NCI-H2171 (cell line): Measurements from ENCODE around the gene KCNIP2.

Source experiments
- DNase-seq: peaks from one replicate; lab custom pipeline; 2025; lab: John Stamatoyannopoulos, UW

The KCNIP2 gene

DNA sequence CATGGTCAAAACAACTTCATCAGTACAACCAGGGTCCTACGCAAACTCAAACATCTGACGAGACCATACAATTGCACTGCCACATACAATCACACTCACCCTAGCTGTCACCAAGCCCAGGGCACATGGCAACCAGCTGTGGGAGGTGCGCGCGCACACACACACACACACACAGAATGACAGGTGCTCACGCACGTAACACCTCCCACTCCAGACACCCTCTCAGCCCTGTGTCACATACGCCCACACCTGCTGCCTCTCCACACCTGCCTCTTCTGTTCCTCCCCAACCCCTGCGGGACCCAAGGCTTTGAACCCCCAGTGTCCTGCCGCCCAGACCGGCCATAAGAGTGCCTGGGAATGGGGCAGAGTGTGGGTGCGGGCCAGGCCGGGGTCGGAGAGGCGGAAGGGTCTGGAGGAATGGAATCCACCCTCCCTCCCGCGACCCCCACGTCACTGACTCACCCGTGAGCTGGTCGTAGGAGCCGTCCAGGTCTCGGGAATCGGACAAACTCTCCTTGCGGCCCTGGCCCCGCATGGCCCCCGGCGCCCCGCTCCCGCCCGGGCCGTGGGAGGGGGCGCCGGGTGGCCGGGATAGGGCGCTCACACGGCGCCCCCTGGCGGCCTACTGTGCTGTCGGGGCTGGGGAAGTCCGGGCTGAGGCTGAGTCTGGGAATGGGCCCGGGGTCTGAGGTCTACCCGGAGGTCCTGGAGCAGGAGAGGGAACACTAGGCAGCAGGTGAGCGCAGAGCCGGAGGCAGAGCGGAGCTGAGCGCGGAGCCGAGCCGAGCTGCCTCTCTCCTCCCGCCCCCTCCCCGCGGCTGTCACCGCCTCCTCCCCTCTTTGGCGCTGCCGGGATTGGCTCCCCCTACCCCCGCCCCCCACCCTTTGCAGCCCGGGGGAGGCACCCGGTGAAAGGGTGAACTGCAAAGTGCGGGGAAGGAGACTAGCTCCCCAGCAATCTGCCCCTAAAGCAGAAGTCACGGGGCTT, at the start of gene KCNIP2:
Gene KCNIP2 (minus strand): TSS at position 769 of the 990 bp plus-strand sequence. CDS start 232 bp downstream, at position 537.
- no peak for DNase-seq

DNA sequence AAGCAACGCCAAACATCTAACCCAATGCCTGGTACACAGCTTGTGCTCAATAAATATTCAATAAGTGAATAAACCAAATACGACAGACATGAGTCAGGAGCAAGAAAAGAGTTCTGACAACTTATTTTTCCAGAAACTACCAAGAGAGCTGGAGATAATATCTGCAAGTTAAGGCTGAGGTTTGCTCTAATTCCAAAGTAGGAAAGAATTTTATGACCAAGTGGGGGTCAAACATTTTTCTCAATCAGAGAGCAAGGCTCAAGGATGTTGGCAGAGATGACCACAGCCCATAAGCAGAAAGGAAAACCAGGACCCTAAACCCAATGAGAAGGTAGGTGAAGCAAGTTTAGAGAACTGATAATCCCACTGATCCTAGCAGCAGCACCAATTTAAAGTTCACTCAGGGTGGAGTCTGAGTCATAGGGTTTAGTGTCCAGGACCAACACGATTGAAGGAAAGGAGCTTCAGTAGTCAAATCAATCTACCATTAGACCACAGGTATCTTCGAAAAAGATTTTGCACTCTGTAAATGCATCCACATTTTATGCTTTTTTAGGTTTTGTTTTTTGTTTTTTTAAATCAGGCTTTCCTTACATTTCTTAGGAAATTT, 49.3 kb upstream of the KCNIP2 start:
- DNase-seq, result no peak

DNA sequence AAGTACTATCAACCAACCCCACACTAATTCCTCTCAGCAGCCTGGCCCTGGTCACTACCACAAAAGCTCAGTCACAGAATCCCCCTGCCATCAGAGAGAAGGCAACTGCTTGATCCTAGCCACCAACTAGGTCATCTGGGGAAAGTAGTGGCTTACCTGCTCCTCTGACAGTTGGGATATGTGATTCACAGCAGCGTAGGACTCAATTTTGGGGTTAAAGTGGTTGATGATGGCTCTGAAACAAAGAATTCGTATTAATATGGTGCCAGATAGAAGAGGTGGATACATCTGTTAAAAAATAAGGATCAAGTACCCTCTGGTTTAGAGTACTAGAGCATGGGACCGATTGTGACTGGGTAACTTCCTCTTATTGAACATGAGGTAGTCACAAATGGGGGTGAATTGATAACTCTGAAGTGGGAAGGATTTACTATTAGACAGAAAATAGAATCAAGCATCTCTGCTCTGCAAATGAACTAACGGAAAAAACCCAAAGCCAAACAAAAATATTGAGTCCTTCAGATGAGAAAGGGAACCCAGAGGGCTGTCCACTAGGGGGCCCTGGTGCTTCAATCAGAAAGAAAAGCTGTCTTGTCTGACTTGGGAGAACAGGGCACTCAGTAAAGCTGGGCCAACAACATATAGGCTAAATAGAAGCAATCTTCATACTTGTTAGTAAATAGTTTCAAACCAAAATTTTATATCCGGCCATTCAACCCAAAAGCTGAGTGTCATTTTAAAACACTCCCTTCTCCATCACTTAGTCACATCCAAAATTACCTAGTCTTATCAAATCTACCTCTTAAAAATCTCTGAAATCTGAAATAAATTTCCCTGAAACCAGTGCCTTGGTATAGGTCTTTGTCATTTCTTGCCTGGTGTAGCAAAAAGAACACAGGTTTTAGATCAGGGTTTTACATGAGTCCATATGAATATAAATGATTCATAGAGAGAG, 45.9 kb upstream of the KCNIP2 start:
- DNase-seq, result no peak

DNA sequence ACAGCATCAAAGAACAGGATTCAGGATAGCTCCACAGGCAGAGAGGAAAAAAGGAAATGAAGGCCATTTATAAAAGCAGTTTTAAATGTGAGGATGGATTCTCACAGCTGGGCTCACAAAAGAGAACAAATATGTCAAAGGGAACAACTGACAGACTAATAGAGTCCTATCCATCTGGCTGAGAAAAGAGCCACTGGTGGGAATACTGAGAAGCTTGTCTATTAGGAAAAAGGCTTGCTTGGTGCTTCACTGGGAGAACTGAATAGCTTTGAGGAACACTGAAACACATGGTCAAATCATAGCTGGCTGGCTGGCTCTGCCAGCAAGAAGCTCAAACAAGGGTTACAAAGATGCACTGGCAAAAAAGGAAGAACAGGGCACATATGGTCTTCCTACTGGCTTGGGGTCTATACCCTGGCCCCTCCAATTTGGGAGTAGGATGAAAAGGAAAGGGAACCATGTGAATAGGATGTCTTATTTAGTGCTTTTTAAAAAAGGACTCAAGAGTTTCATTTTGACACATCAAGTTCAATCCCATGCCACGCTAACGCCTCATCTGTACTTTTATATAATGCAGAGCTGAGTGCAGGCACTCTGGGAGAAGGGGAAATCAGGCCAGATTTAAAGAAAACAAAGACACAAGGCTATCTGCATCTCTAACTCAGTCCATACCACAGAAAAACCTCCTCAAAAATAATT, 44.8 kb upstream of the KCNIP2 start:
- no peak for DNase-seq

DNA sequence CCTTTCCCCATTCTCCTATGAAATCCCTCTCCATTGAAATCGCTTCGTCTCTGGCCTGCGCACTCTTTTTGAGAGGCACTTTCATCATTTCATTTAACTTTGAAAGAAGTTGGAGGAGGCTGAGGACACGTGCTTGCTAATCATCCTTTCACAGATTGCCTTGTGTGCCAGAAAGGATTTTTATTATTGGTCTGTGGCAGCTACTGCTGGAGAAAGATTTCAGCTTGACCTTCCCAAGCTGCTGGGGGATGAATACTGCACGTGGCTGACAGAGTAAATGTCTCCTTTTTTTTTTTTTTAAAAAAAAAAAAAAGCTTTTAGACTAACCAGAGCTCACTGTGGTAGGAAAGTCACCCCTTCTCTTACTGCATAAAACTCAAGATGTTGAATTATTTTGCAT, 44.2 kb upstream of the KCNIP2 start:
- no peak for DNase-seq

DNA sequence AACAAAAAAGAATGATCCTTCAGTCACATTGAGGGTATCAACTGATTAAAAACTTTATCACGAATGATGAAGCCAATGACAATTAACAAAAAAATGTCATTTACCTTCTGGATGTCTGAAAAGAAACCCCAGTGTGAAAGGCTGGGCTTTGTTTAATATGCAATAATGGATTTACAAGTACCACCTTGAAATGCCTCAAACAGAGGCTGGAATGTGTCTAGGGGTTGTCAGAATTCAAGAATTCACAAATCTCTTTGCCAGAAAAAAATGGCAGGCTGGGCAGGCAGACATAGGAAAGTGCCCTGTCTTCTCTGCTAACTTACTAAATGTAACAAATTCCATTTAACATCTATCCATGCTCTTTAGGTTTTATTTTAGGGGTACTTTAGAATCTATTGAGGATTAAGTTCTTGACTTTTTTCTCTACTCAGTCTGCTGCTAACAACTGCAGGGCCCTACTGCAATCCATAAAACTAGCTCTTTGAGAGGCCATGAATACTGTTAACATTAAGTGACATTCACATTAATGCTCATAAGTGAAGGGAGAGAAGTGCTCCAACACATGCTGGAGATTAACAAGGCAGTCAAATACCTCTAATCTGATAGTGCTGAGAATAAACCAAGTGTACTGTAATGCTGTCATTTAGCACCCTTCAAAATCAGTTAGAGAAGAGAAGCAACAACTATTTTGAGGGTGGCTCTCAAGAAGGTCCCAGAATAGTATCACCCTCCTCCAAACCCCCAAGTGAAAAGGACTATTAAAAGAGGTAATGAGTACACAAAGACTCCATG, 43.1 kb upstream of the KCNIP2 start:
- DNase-seq, result no peak

DNA sequence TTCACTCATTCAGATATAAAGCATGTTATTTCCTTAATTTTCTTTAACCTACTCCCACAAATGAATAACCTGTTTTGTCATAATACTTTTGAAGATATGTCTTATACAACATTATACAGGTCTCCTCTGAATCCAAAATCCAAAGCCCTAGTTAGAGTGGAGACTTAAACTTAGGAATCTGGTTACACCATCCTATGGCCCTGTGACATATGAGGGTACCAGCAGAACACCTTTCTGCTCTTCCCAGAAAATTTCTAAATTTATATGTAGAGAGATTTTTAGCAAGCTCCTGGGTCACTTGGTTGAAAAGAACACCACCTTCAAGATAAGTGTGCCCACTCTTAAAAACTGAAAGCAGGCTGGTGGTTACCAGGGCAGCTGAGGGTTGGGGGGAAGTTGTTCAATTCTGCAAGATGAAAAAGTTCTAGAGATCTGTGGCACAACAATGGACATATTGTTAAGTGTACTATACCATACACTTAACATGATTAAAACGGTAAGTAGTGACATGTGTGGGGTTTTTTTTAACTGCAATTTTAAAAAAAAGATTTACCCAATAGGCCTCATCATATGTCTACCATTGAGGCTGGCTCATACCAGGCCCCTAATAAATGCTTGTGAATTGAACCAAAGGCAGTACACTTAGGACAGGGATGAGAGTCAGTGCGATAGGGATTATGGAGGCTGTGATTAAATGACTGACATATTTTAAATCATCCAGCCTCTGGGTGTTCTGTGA, 37.6 kb upstream of the KCNIP2 start:
- DNase-seq, result no peak

DNA sequence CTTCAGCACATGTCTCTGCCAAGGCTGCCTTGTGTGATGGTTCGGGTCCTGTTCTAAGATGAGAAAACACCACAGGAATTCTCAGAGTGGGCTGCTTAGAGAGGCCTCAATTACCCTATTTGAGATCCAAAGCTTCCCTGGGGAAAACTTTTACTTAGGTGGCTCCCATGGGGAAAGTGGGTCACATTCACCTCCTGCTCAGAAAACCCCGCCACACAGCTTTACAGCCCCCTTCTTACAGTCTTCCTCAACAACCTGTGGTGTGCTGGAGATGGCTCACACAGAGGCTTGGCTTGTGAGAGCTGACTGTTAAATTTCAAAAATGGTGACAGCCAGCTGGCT, 36.6 kb upstream of the KCNIP2 start:
- no peak for DNase-seq

DNA sequence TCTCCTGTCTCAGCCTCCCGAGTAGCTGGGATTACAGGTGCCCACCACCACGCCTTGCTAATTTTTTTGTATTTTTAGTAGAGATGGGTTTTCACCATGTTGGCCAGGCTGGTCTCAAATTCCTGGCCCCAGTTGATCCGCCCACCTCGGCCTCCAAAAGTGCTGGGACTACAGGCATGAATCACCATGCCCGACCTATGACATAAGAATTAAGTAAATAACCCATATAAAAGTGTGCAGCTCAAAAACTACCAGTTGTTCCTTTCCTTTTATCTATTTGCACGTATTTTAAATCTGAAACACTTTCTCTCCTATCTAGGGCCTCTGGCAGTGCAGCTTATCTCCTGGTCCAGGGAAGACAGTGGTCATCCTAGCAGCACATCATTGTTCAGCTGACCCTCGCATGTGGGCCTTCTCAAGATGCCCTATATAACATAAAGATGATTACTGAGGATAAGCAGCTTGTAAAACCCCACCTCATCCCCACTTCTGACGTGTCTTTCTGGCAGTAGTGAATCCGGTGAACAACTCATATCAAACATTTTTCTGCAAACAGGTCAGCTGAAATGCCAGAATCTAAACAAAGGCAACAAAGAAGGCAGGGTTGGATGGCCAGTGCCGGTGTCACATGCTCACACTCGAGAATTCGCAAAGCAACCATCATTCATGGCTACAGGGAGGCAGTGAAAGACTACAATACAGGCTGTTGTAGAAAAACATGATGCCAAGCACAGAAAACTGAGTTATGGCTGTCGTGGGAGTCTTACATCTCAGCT, 36.0 kb upstream of the KCNIP2 start:
- no peak for DNase-seq

DNA sequence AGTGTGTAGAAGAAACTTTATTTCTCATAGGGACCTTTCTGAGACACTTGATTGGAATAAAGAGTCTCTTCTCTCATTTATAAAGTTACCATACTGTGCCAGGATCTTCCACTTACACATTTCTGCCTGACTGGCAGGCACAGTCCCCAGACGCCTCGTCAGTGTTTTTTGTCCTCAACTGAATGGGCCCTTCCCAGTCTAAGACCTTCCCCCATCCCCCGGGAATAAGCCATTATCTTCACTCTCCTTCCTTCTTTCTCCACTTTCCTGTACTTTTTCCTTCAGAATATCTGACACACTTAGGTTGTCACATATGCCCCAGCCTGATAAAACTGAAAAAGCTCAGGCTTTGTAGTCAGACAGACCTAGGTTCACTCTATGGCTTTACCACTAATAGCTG, 35.3 kb upstream of the KCNIP2 start:
- no peak for DNase-seq

DNA sequence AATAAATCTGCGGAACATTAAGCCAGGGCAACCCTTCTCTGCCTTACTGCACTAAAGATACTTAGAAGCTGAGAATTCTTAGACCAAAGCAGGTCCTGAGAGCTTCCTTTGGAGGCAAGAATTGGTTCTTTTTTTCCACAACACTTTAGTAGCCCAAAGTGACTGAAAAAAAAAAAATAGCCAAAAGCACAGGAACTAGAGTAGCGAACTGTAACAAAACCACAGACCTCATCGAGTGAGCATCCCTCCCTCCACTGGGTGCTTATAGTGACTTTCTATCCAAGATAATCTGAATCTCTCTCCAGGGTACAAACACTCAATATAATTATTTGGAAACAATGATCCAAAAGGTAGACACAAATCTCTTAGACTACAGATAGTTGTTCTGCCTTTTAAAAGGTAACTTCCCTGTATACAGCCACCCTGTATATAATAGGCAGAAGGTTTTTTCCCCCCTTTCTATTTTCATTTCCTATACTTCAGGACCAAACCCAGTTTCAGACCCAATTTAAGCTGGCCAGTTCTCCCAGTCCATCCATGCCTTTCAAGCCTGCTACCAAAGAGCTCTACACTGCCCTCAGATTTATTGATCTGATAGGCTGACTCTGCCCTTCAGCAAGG, 31.6 kb upstream of the KCNIP2 start:
- no peak for DNase-seq

DNA sequence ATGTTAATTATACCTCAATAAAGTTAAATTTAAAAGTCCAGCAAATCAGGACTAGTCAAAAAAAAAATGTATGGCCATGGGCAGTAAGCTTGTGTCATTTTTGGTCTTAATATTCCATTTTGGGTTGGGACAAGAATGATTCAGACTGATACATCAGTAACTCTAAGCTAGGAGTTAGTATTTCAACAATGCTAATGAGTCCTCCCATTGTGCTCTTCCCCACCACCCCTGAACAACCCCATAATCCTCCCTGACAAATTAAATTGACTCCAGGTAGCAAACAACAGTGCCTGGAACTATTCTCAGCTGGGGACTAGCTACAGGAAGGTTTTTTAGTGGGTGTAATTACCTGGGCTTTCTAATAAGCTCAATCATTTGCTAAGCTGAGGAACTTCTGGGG, 30.7 kb upstream of the KCNIP2 start:
- no peak for DNase-seq

DNA sequence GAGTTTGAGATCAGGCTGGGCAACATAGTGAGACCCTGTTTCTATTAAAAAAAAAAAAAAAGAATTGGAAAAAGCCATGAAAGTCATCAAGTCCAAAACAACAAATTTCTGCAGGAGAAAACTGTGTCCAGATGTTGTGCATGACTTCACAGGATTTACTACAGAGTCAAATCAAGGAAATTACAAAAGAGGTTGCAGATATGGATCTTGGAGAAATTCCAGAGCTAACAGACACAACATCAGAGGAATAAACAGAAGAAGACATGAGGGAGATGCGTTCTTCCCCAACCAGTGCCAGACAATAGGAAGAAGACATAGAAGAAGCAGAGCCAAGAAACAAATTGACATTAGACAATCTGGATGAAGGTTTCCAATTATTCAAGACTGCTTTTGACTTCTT, 24.3 kb upstream of the KCNIP2 start:
- DNase-seq, result no peak

DNA sequence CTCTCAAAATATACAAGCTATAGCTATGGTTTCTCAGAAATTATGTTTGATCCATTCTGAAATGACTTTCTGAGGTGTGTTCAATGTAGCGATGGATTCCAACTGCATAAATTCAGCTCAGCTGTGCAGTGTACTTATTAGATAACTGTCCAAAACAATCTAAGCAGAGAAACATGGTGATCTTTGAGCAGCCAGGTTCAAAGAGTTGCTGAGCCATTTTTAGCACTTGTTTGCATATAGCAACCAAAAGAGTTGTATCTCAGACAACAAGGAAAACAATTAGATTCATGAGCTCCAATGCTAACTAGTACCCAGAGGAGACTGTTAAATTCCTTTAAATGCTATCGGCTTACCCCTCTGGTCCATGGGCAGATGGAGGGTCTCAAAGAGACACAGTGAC, 15.9 kb upstream of the KCNIP2 start:
- DNase-seq, result no peak

DNA sequence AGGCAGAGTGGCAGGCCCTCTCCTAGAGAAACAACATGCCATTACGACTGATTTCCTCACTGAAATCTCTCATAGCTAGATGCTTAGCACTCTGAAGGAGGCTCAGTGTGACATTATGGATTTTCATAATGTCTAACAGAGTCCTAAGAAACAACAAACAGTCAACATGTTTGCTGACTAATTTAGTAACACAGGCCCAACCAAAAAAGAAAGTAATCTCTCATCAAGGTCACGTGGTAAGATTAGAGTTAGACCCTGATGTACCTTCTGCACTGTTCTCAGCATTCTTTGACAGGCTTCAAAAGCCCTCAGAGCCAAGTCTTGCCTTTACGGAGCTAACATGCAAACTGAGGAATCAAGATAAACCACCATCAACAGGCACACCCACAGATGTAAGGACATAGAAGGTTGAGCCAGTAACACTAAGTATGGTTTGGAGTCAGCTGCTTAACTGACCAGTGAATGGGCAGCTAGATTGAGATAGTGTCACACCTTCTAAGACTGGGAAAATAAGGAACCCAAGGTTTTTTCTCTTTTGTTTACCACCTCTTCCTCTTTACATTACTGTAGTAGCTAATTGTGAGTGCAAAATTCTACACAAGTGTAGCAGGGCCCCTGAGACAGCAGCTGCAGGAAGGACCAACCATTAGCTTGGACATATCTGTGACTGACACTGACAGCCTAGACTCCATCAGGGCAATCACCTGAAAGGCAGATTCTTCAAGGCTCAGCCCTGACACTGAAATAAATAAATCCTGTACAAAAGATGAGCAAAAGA, 15.3 kb upstream of the KCNIP2 start:
- no peak for DNase-seq

DNA sequence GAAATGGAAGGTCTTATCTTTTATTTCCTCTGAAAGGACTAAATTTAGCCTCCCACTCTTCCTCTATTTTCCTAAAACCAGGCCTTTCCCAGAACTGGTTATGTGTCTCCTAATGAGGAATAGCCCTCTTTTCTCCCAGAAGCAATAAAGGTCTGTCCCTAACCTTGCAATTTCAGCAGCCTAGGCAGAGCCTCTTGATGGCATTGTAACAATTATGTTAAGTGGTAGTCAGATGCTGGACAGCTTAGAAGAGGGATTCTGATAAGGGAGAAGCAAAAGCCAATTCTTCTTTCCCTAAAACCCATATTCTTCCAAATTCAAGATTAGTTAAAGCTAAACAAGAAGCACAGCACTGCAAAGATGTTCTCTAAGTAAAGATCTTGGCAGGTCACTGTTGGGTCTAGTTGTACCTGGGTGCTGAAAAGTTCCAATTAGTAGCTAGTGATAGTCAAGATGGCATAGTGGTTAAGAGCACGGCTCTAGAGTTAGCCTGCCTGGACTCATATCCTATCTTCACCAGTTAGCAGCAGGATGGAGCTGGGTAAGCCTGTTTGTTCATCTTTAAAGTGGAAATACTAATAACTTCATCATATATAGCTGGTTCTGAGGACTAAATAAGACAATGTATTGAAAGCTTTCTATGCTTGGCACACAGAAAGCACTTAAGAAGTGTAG, 14.3 kb upstream of the KCNIP2 start:
- no peak for DNase-seq

DNA sequence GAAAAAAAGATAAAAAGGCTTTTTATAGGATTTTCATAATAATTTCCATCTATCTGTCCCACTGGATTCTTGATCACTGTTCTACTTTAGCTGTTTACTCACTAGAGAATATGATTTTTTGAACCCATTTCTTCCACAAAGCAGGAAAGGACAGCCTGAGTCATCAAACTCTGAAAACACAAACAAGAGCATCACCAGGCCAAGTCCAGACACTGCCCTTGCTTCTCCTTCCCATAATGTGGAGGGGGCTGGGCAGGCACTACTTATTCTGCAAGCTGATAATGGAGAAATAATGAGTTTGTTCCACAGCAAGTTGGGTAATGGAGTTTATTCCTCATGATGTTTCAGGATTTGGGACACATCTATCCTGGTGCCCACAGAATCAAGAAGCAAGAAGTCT, 13.0 kb upstream of the KCNIP2 start:
- DNase-seq, result no peak
